ENCODE measurements around the gene DRGX. TPM values are rescaled to one million over a fixed set of nuclear protein-coding genes. Genes with fewer than 3 reads are reported as not detected.

The DRGX gene
- total and polyA plus RNA-seq, 2 of the 4 experiments (the other 2 are of a cell fraction): not detected

- CTCF ChIA-PET: no interaction called here
- no TSS peak for BruUV-seq (replicated peaks)
- H3K27me3 ChIP-seq (ENCODE audit: control insufficient read depth, insufficient read depth, low read length): peaks cover 11% of the 10 kb centered on the region
- no peak overlapping the region for H3K14ac ChIP-seq (replicated peaks; ENCODE audit: low read depth, low read length)
- intact Hi-C loops (cut with micrococcal nuclease) (no loop called here), in situ Hi-C loops (cut with MboI; ENCODE audit: low sequenced_read_pairs) (no loop called here), dilution Hi-C loops (cut with HindIII; ENCODE audit: low sequenced_read_pairs, unreplicated experiment) (no loop called here)
- no CpG with 5 or more reads among the region's 3 CpGs for WGBS, 2 experiments (ENCODE audit: extremely low coverage in 2 of 2, insufficient read length in 1 of 2)
- H3K4ac ChIP-seq (ENCODE audit: low read depth, low read length): no peak overlapping the region
- no peak overlapping the region for H4K8ac ChIP-seq (ENCODE audit: low read depth in 2 of 2, low read length in 2 of 2)
- H2BK5ac ChIP-seq (ENCODE audit: low read depth, low read length, poor library complexity, severe bottlenecking): no peak overlapping the region
- no peak overlapping the region for H2BK15ac ChIP-seq (ENCODE audit: low read depth, low read length)
- TF ChIP-seq RFX5 (IDR thresholded peaks at IDR 0.05; ENCODE audit: low read depth, low read length) (no peak), RAD21 (IDR thresholded peaks at IDR 0.05; ENCODE audit: low read length) (no peak), MXI1 (IDR thresholded peaks at IDR 0.05; ENCODE audit: borderline replicate concordance, low read depth, low read length) (no peak), CEBPB (IDR thresholded peaks at IDR 0.05; ENCODE audit: low read depth, low read length) (no peak), MAZ (IDR thresholded peaks at IDR 0.05; ENCODE audit: borderline replicate concordance, low read depth, low read length) (no peak), ELK1 (IDR thresholded peaks at IDR 0.05; ENCODE audit: borderline replicate concordance, low read depth, low read length) (no peak), USF2 (IDR thresholded peaks at IDR 0.05; ENCODE audit: low read depth, low read length) (no peak), FOS (IDR thresholded peaks at IDR 0.05; ENCODE audit: low read depth, low read length) (no peak), MAFK (IDR thresholded peaks at IDR 0.05; ENCODE audit: low read depth, low read length) (no peak), RCOR1 (IDR thresholded peaks at IDR 0.05; ENCODE audit: insufficient replicate concordance, low read length) (no peak), NFE2L2 (IDR thresholded peaks at IDR 0.05; ENCODE audit: low read depth, low read length) (no peak), CTCF (conservative IDR thresholded peaks at IDR 0.05; ENCODE audit: low read depth, low read length) (no peak), SMC3 (IDR thresholded peaks at IDR 0.05; ENCODE audit: low read depth, low read length) (no peak), POLR2A (IDR thresholded peaks at IDR 0.05; ENCODE audit: low read depth, low read length) (no peak)
- H3K27ac ChIP-seq (ENCODE audit: insufficient read depth, low read length): no peak overlapping the region
- ATAC-seq (ENCODE audit: low read depth): no peak
- no peak overlapping the region for H3K4me2 ChIP-seq (ENCODE audit: low read depth, low read length)
- POLR2A ChIA-PET (ENCODE audit: unreplicated experiment): no interaction called here
- no peak overlapping the region for H4K91ac ChIP-seq (ENCODE audit: insufficient read depth, low read depth, low read length)
- H3K79me1 ChIP-seq (ENCODE audit: low read depth in 1 of 2, low read length in 2 of 2): no peaks in the 10 kb centered on the region
- H2BK20ac ChIP-seq (ENCODE audit: low read depth, low read length): no peak overlapping the region
- no peaks in the 10 kb centered on the region for H3K9me3 ChIP-seq (ENCODE audit: control insufficient read depth, insufficient read depth, low read length)
- no peak overlapping the region for H2AFZ ChIP-seq (replicated peaks; ENCODE audit: low read length, poor library complexity)
- no peak for DNase-seq
- H3K9ac ChIP-seq (ENCODE audit: low read depth, low read length): no peak overlapping the region
- H3K9me1 ChIP-seq (ENCODE audit: insufficient read depth, low read length): no peaks in the 10 kb centered on the region
- no peak overlapping the region for H2AK5ac ChIP-seq (ENCODE audit: low read depth, low read length)
- H2BK120ac ChIP-seq (ENCODE audit: low read depth, low read length): no peak overlapping the region
- H3K4me3 ChIP-seq (ENCODE audit: insufficient read depth, low read depth, low read length): no peak overlapping the region
- H2AK9ac ChIP-seq (replicated peaks; ENCODE audit: low read depth, low read length, poor library complexity): no peak overlapping the region
- no peak overlapping the region for H3K23ac ChIP-seq (ENCODE audit: low read depth, low read length)
- no peak overlapping the region for H3K56ac ChIP-seq (ENCODE audit: extremely low read depth, insufficient read depth, low read length)
- H3K4me1 ChIP-seq (ENCODE audit: control insufficient read depth, insufficient read depth, low read length): no peaks in the 10 kb centered on the region
- H3K18ac ChIP-seq (ENCODE audit: low read depth, low read length): no peak overlapping the region
- no peak overlapping the region for H4K5ac ChIP-seq (ENCODE audit: low read depth, low read length)
- no peaks in the 10 kb centered on the region for H4K20me1 ChIP-seq (ENCODE audit: insufficient read depth, low read length)
- H3K36me3 ChIP-seq (ENCODE audit: control insufficient read depth, insufficient read depth, low read length): no peaks in the 10 kb centered on the region
Measured at GRCh38 chr10:49365275-49365674, 30.6 kb downstream of the DRGX start.

Data from IMR-90 (cell line).